Mesenchymal stem cell (in vitro differentiated cells and primary cell): ENCODE results near the gene ROR2.
"Not testable (repeated sequence)": the region's sequence is repeated elsewhere in the genome, so short reads cannot be mapped to it uniquely, and the experiment has no call there.

ENCODE experiments used
- DNase-seq: peaks from one replicate; pipeline ENCODE4 v3.0.0-alpha.2; 2013
- H2AFZ ChIP-seq: one replicate; pipeline ENCODE4 v1.6.1; 2013; ENCODE audit warnings: low read depth, mild to moderate bottlenecking, control low read depth, inconsistent platforms, low read length, moderate library complexity
- H2AK5ac ChIP-seq: 2 replicates; pipeline ENCODE4 v1.6.1; 2013; ENCODE audit warnings: low read length, moderate library complexity, mild to moderate bottlenecking, inconsistent platforms; ENCODE audit not compliant: severe bottlenecking
- H2BK120ac ChIP-seq: one replicate; pipeline ENCODE4 v1.6.1; 2013; ENCODE audit warnings: low read depth, mild to moderate bottlenecking, inconsistent platforms, low read length, moderate library complexity
- H2BK12ac ChIP-seq, 2 experiments: one replicate each; pipeline ENCODE4 v1.6.1; 2013; ENCODE audit warnings: inconsistent platforms in 2 of 2, low read length in 2 of 2, mild to moderate bottlenecking in 2 of 2, moderate library complexity in 2 of 2, control low read depth in 1 of 2
- H2BK15ac ChIP-seq: one replicate; pipeline ENCODE4 v1.6.1; 2013; ENCODE audit warnings: mild to moderate bottlenecking, low read depth, inconsistent platforms; ENCODE audit not compliant: poor library complexity, severe bottlenecking
- H2BK5ac ChIP-seq: 2 replicates; pipeline ENCODE4 v1.6.1; 2013; ENCODE audit warnings: low read depth, mild to moderate bottlenecking, low read length, control low read depth, inconsistent platforms; ENCODE audit not compliant: poor library complexity, severe bottlenecking
- H3K14ac ChIP-seq, 2 experiments: one replicate each; pipeline ENCODE4 v1.6.1; 2013; ENCODE audit warnings: inconsistent platforms in 2 of 2, low read length in 2 of 2, control low read depth in 1 of 2, mild to moderate bottlenecking in 1 of 2, moderate library complexity in 1 of 2
- H3K18ac ChIP-seq, 2 experiments: one replicate each; pipeline ENCODE4 v1.6.1; 2013; ENCODE audit warnings: inconsistent platforms in 2 of 2, low read length in 2 of 2, control low read depth in 1 of 2, low read depth in 1 of 2, mild to moderate bottlenecking in 1 of 2
- H3K23ac ChIP-seq, 2 experiments: one replicate each; pipeline ENCODE4 v1.6.1; 2013; ENCODE audit warnings: inconsistent platforms in 2 of 2, low read length in 2 of 2, mild to moderate bottlenecking in 2 of 2, moderate library complexity in 2 of 2, control low read depth in 1 of 2
- H3K27ac ChIP-seq: 2 replicates; pipeline ENCODE4 v1.5.1; 2013; ENCODE audit warnings: mild to moderate bottlenecking, moderate library complexity, low read length, control low read depth, inconsistent platforms; ENCODE audit not compliant: poor library complexity, severe bottlenecking
- H3K27me3 ChIP-seq, 2 experiments: 2 replicates each; pipeline versions ENCODE4 v1.6.1 to v1.7.0; 2013; ENCODE audit warnings: low read length in 2 of 2, mild to moderate bottlenecking in 2 of 2, moderate library complexity in 2 of 2, control low read depth in 1 of 2, inconsistent platforms in 1 of 2; ENCODE audit not compliant: control insufficient read depth in 1 of 2, insufficient read depth in 1 of 2
- H3K36me3 ChIP-seq, 2 experiments: 2 replicates each; pipeline versions ENCODE4 v1.6.1 to v1.7.0; 2013; ENCODE audit warnings: low read length in 2 of 2, control low read depth in 1 of 2, inconsistent platforms in 1 of 2, low read depth in 1 of 2, mild to moderate bottlenecking in 1 of 2; ENCODE audit not compliant: insufficient read depth in 2 of 2, control insufficient read depth in 1 of 2
- H3K4ac ChIP-seq, 2 experiments: one replicate each; pipeline ENCODE4 v1.6.1; 2013; ENCODE audit warnings: inconsistent platforms in 2 of 2, low read length in 2 of 2, mild to moderate bottlenecking in 2 of 2, moderate library complexity in 2 of 2, control low read depth in 1 of 2, low read depth in 1 of 2
- H3K4me1 ChIP-seq: 2 replicates; pipeline ENCODE4 v1.6.1; 2013; ENCODE audit warnings: low read depth, low read length, control low read depth; ENCODE audit not compliant: control insufficient read depth, insufficient read depth
- H3K4me2 ChIP-seq: 2 replicates; pipeline ENCODE4 v1.6.1; 2013; ENCODE audit warnings: low read length, mild to moderate bottlenecking, inconsistent platforms; ENCODE audit not compliant: poor library complexity, severe bottlenecking
- H3K4me3 ChIP-seq, 2 experiments: 2 replicates each; pipeline versions ENCODE4 v1.5.1 to v1.7.0; 2013; ENCODE audit warnings: low read length in 2 of 2, mild to moderate bottlenecking in 2 of 2, control low read depth in 1 of 2, low read depth in 1 of 2; ENCODE audit not compliant: insufficient read depth in 1 of 2
- H3K79me1 ChIP-seq: replicated peaks from 2 replicates; pipeline ENCODE4 v1.6.1; 2013; ENCODE audit warnings: mild to moderate bottlenecking, control low read depth, low read length, inconsistent platforms; ENCODE audit not compliant: poor library complexity, severe bottlenecking
- H3K9ac ChIP-seq: 2 replicates; pipeline ENCODE4 v1.7.0; 2013; ENCODE audit warnings: mild to moderate bottlenecking, low read length, moderate library complexity
- H3K9me3 ChIP-seq: 2 replicates; pipeline ENCODE4 v1.7.0; 2013; ENCODE audit warnings: mild to moderate bottlenecking, low read length; ENCODE audit not compliant: control insufficient read depth
- H4K8ac ChIP-seq: one replicate; pipeline ENCODE4 v1.6.1; 2013; ENCODE audit warnings: inconsistent platforms, mild to moderate bottlenecking, low read length, moderate library complexity
- H4K91ac ChIP-seq: one replicate; pipeline ENCODE4 v1.6.1; 2013; ENCODE audit warnings: mild to moderate bottlenecking, low read length, inconsistent platforms
- WGBS: methylation state at CpG from one replicate; pipeline ENCODE4 v1.1.7; 2013; ENCODE audit warnings: mixed read lengths; 5-methylcytosine and 5-hydroxymethylcytosine counted together

The ROR2 gene

DNA sequence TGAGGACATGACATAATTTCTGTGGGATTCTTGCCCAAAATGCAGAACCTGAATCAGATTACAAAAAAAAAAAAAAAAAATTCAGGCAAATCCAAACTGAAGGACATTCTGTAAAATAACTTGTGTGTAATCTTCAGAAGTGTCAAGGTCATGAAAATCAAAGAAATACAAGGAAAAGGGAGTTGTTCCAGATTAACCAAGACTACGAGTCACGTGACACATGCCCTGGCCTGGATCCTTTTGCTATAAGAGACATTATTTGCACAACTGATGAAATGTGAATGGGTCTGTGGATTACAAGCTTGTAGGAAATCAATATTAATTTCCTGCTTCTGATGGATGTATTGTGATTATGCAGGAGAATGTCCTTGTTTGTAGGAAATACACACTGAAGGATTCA is 309.6 kb downstream of the ROR2 start:
- Histone ChIP-seq H3K4me2 (no peak overlapping the region), H3K14ac (no peak overlapping the region), H2BK120ac (no peak overlapping the region), H3K18ac (no peak overlapping the region), H3K4me3 (no peak overlapping the region), H3K4me1 (no peaks in the 10 kb centered on the region), H3K27ac (no peak overlapping the region), H2BK5ac (no peak overlapping the region), H2AFZ (no peak overlapping the region), H3K4ac (no peak overlapping the region), H2BK12ac (no peak overlapping the region), H2BK15ac (no peak overlapping the region), H2AK5ac (no peak overlapping the region), H4K8ac (no peak overlapping the region), H3K9ac (no peak overlapping the region), H3K79me1 (no peaks in the 10 kb centered on the region), H3K23ac (no peak overlapping the region), H3K9me3 (peaks cover 19% of the 10 kb centered on the region), H3K36me3 (no peaks in the 10 kb centered on the region), H3K27me3 (no peaks in the 10 kb centered on the region), H4K91ac (no peak overlapping the region)
- 90% methylated on average over 2 of the region's 2 CpGs for WGBS
- DNase-seq, result no peak

DNA sequence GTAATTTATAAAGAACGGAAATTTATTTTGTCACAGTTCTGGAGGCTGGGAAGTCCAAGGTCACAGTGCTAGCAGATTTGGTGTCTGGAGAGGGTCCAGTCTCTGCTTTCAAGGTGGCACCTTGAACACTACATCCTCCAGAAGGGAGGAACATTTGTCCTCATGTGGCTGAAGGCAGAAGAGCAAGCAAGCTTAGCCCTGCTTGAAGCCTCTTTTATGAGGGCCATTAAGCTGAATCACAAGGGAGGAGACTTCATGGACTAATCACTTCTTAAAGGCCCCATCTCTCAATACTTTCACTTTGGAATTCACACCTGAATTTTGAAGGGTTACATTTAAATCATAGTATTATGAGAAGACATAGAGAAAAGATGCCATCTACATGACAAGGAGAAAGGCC is 311.0 kb downstream of the ROR2 start:
- peaks cover 19% of the 10 kb centered on the region for H3K9me3 ChIP-seq
- H2AFZ ChIP-seq, result no peak overlapping the region
- H3K4me2 ChIP-seq, result no peak overlapping the region
- no peaks in the 10 kb centered on the region for H3K36me3 ChIP-seq
- H2BK12ac ChIP-seq, result no peak overlapping the region
- no peaks in the 10 kb centered on the region for H3K4me1 ChIP-seq
- WGBS, result 100% methylated on average over 1 of the region's 1 CpG
- no peak overlapping the region for H4K91ac ChIP-seq
- no peak overlapping the region for H3K4me3 ChIP-seq
- no peak overlapping the region for H3K4ac ChIP-seq
- no peak overlapping the region for H4K8ac ChIP-seq
- no peak overlapping the region for H3K23ac ChIP-seq
- DNase-seq, result no peak
- H3K27ac ChIP-seq, result no peak overlapping the region
- H3K18ac ChIP-seq, result no peak overlapping the region
- H3K14ac ChIP-seq, result no peak overlapping the region
- no peak overlapping the region for H3K9ac ChIP-seq
- H2BK15ac ChIP-seq, result no peak overlapping the region
- no peaks in the 10 kb centered on the region for H3K79me1 ChIP-seq
- H2AK5ac ChIP-seq, result no peak overlapping the region
- H2BK120ac ChIP-seq, result no peak overlapping the region
- peaks cover 0 to 4% of the 10 kb centered on the region in 2 experiments for H3K27me3 ChIP-seq
- H2BK5ac ChIP-seq, result no peak overlapping the region

DNA sequence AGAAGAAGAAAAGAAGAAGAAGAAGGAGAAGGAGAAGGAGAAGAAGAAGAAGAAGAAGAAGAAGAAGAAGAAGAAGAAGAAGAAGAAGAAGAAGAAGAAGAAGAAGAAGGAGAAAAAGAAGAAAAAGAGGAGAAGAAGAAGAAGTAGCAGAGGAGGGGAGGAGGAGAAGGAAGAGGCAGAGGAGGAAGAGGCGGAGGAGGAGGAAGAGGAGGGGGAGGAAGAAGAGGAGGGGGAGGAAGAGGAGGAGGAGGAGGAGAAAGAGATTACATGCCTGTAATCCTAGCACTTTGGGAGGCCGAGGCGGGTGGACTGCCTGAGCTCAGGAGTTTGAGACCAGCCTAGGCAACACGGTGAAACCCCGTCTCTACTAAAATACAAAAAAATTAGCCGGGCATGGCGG is 315.2 kb downstream of the ROR2 start:
- H3K36me3 ChIP-seq, H2BK12ac ChIP-seq, H3K9ac ChIP-seq, H4K8ac ChIP-seq, H2BK120ac ChIP-seq, H2BK15ac ChIP-seq, H2AFZ ChIP-seq, H3K14ac ChIP-seq, H3K4me1 ChIP-seq, H3K79me1 ChIP-seq, H3K4ac ChIP-seq, H3K4me3 ChIP-seq, DNase-seq, H3K23ac ChIP-seq, H3K27ac ChIP-seq, H2BK5ac ChIP-seq, H4K91ac ChIP-seq, H3K4me2 ChIP-seq, H3K18ac ChIP-seq, H2AK5ac ChIP-seq: not testable (repeated sequence)
- Histone ChIP-seq H3K9me3 (peaks cover 18% of the 10 kb centered on the region), H3K27me3 (peaks cover 11 to 25% of the 10 kb centered on the region in 2 experiments)
- WGBS, result 89% methylated on average over 7 of the region's 7 CpGs

DNA sequence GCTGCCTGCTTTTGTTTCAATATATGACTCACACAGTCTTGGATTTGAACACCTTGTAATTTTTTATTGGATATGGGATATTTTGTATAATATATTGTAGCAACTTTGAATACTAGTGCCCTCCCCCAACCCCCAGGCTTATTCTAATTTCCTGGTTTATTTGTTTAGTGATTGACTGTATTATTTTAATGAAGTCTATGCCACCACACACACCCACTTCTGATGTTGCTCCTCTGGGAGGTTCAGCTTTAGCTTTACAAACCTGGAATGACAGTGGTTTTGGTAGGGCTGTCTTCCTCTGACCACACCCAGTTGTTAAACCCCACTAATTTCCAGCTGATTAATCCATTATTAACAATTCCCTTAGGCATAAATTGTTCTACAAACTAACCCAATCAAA is 320.3 kb downstream of the ROR2 start:
- Histone ChIP-seq H3K79me1 (no peaks in the 10 kb centered on the region), H3K9me3 (peaks cover 21% of the 10 kb centered on the region), H3K27ac (no peak overlapping the region), H3K4me3 (no peak overlapping the region), H3K23ac (no peak overlapping the region), H2BK12ac (no peak overlapping the region), H3K18ac (no peak overlapping the region), H3K27me3 (peaks cover 11 to 25% of the 10 kb centered on the region in 2 experiments), H2AFZ (no peak overlapping the region), H3K9ac (no peak overlapping the region), H3K4ac (no peak overlapping the region), H3K4me2 (no peak overlapping the region), H2BK5ac (no peak overlapping the region), H2AK5ac (no peak overlapping the region), H2BK15ac (no peak overlapping the region), H3K36me3 (no peaks in the 10 kb centered on the region), H4K91ac (no peak overlapping the region), H2BK120ac (no peak overlapping the region), H3K4me1 (no peaks in the 10 kb centered on the region), H4K8ac (no peak overlapping the region), H3K14ac (no peak overlapping the region)
- DNase-seq, result no peak
